Bronchial epithelial cell (primary cell): ENCODE results near the gene KRTAP10-5. TPM values are rescaled to one million over a fixed set of nuclear protein-coding genes. Genes with fewer than 3 reads are reported as not detected.
A peak's percentile ranks its signal among the peaks of the same experiment; 100 is the strongest.

ENCODE experiments used
- DNase-seq: peaks from one replicate; pipeline ENCODE4 v3.0.0-alpha.2; 2010; ENCODE audit warnings: low read depth
- FAIRE-seq: peaks from 2 replicates; lab custom pipeline; 2011; peaks lifted over from hg19 to GRCh38; lab: Jason Lieb, UNC
- H3K27me3 ChIP-seq: 2 replicates; pipeline ENCODE4 v1.5.1; 2011; ENCODE audit warnings: low read length; ENCODE audit not compliant: control insufficient read depth, insufficient read depth
- H3K36me3 ChIP-seq: 2 replicates; pipeline ENCODE4 v1.5.1; 2011; ENCODE audit warnings: low read length; ENCODE audit not compliant: control insufficient read depth, insufficient read depth
- H3K4me3 ChIP-seq: 2 replicates; pipeline ENCODE4 v1.5.1; 2011; ENCODE audit warnings: mild to moderate bottlenecking, low read depth, low read length, control low read depth
- total RNA-seq: library from RNA; depleted of rRNA; stranded (reverse); fragments of >200 nt; gene quantifications from 2 replicates; pipeline ENCODE4 v1.2.1, GENCODE V29; 2014
- TF ChIP-seq, protein P1 (sequence below): IDR thresholded peaks from 2 replicates; pipeline ENCODE4 v1.5.1; 2011; ENCODE audit warnings: mild to moderate bottlenecking, moderate library complexity, low read length, control low read depth, inconsistent platforms; ENCODE audit not compliant: insufficient read depth, severe bottlenecking

KRTAP10-5 gene
- total RNA-seq, 1 donor from 2014 or later: not detected

DNA sequence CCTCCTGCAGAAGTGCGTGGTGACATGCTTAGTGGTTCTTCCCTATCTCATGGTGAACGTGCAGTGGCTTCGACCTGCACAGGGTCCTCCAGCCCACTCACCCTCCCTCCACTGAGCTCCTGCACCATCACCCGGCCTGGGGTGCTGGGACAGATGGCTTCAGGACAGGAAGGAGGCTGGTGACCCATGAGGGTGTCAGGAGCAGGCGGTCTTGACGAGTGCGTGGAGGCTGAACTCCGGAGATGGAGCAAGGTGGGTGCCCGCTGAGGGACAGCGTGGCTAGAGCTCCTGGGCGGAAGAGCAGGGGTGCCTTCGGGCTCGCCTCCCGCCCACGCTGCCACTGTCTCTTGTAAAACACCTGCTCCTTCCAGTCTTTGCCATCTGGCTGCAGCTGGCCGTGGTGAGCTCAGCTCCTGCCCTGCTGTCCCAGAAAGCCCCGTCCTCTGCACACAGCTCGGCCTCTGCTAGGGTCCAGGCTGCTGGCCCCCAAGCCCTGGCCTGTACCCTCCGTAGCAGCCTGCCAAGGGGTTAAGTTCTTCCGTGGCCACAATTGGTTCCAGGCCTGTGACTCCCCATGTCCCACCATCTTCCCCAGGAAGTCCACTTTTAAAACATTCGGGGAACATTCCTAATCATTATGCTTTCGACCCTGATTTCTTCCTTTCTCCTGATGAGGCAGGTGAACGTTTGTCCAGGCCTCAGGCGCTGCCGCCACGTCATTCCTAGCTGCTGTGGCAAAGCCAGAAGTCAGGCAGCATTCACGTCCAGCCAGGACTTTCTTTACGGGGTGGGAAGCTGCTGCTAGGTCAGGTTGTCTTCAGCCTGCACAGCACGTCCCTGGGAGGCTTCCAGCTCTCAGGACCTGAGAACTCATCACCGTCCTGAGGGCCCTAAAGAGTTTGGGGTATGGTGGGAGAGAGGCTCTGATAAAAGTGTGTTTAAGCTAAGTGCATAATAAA lies 48.5 kb downstream of the KRTAP10-5 start:
- H3K27me3 ChIP-seq: no peaks in the 10 kb centered on the region
- no peak for DNase-seq
- TF ChIP-seq, protein P1, sequence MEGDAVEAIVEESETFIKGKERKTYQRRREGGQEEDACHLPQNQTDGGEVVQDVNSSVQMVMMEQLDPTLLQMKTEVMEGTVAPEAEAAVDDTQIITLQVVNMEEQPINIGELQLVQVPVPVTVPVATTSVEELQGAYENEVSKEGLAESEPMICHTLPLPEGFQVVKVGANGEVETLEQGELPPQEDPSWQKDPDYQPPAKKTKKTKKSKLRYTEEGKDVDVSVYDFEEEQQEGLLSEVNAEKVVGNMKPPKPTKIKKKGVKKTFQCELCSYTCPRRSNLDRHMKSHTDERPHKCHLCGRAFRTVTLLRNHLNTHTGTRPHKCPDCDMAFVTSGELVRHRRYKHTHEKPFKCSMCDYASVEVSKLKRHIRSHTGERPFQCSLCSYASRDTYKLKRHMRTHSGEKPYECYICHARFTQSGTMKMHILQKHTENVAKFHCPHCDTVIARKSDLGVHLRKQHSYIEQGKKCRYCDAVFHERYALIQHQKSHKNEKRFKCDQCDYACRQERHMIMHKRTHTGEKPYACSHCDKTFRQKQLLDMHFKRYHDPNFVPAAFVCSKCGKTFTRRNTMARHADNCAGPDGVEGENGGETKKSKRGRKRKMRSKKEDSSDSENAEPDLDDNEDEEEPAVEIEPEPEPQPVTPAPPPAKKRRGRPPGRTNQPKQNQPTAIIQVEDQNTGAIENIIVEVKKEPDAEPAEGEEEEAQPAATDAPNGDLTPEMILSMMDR: no peak
- peak; percentile 7 for FAIRE-seq
- H3K36me3 ChIP-seq: no peaks in the 10 kb centered on the region
- no peak overlapping the region for H3K4me3 ChIP-seq

DNA sequence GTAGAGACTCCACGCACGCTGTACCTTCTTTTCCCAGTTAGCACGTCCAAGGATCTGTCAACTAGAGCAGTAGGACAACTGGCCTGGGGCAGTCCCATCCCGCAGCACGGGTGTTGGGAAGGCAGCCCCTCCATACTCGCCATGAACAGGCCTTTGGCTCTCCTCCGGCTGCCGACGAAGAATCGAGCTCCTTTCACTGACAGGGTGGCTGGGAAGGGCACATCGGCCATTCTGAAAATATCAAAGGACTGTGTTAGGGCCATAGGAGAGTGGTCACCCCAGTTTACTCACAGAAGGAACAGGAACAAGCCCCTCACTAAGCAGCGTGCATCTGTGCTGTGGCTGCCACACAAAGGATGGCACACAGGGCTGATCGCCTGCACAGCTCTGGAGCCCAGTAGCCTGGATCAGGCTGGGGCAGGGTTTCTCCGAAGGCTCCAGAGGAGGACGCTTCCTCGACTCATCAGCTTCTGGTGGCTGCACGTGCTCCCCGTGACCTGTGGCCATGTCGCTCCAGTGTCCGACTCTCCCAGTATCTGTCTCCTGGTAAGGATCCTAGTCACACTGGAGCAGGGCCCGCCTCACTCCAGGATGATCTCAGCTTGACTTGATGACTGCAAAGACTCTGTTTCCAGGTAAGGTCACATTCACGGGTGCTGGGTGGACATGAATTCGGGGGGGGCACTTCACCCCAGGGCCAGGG lies 49.4 kb downstream of the KRTAP10-5 start:
- FAIRE-seq: no peak
- Histone ChIP-seq H3K4me3 (no peak overlapping the region), H3K27me3 (no peaks in the 10 kb centered on the region), H3K36me3 (no peaks in the 10 kb centered on the region)
- no peak for DNase-seq
- TF ChIP-seq, protein P1: no peak

DNA sequence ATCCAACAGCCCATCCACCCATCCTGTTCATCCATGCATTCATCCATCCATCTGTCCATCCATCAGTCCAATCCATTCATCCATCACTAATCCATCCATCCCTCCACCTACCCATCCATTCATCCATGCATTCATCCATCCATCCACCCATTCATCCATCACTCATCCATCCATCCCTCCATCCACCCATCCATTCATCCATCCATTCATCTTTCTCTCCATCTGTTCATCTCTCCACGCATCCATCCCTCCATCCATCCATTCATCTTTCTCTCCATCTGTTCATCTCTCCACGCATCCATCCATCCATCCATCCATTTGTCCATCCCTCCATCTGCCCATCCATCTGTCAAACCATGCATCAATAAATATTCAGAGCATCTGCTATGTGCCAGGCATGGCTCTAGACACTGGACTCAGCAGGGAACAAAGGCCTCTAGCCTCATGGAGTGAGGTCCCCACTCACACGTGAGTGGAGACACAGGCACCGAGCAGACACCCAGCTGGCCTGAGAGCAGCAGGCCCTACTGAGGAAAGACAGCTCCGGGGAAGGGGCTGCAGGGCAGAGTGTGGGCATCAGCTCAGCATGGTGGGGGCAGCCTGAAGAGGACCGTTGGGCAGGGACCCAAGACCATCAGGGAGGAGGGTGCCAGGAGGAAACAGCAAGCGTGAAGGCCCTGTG lies 50.0 kb downstream of the KRTAP10-5 start:
- Histone ChIP-seq H3K27me3 (no peaks in the 10 kb centered on the region), H3K36me3 (no peaks in the 10 kb centered on the region), H3K4me3 (no peak overlapping the region)
- TF ChIP-seq, protein P1: no peak
- DNase-seq: no peak
- peak; percentile 76 for FAIRE-seq

DNA sequence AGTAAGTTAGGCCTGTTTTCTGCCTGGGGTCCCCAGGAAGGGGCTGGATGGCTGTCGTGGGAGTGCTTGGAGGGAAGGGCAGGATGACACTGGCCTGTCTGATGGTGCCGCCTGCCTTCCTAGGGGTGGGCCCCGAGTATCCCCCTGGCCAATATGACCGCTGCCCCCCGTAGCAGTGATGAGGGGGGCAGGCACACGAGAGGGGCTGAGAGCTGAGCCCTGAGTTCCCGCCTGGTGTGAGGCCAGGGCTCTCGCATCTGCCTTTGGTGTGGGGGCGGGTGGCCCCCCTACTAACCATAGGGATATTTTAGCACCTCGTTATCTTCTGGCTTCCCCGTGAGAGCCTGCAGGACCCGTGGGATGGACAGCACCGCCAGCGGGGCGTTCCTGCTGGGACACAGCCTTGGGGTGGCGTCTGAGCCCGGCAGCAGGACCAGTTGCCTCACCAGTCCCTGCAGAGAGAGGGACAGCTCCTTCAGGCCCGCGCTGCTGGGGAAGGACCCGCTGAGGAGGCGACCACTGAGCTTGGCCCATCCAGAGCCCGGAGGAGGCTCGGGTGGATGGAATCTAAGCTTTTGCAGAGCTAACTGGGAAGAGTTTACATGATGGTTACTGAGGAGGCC lies 50.8 kb downstream of the KRTAP10-5 start:
- TF ChIP-seq, protein P1: no peak

More for the DNA sequence above, 50.8 kb downstream of the KRTAP10-5 start:
- Histone ChIP-seq H3K4me3 (no peak overlapping the region), H3K27me3 (no peaks in the 10 kb centered on the region), H3K36me3 (no peaks in the 10 kb centered on the region)
- no peak for FAIRE-seq
- no peak for DNase-seq

Other genes starting within 250 kb of the KRTAP10-5 start
- gene CFAP410, start 241.2 kb downstream of the KRTAP10-5 start, total RNA-seq: 5.4 and 6.1 TPM in 2 replicates
- under 0.01 TPM in 1 of 2 replicates, not detected in the other for gene TRPM2, start 227.0 kb downstream of the KRTAP10-5 start, total RNA-seq
- gene LRRC3, start 125.1 kb downstream of the KRTAP10-5 start, total RNA-seq: under 0.01 and 0.38 TPM in 2 replicates
- not detected in 2 replicates for gene KRTAP10-1, start 40.4 kb downstream of the KRTAP10-5 start, total RNA-seq
- gene KRTAP10-2, start 29.1 kb downstream of the KRTAP10-5 start, total RNA-seq: not detected in 2 replicates
- gene KRTAP10-3, start 21.8 kb downstream of the KRTAP10-5 start, total RNA-seq: not detected in 2 replicates
- not detected in 2 replicates for gene KRTAP10-4, start 6.9 kb downstream of the KRTAP10-5 start, total RNA-seq
- gene KRTAP10-6, start 11.9 kb upstream of the KRTAP10-5 start, total RNA-seq: not detected in 2 replicates
- gene KRTAP10-7, start 20.0 kb upstream of the KRTAP10-5 start, total RNA-seq: not detected in 2 replicates
- gene KRTAP10-8, start 31.5 kb upstream of the KRTAP10-5 start, total RNA-seq: not detected in 2 replicates
- gene KRTAP10-9, start 46.5 kb upstream of the KRTAP10-5 start, total RNA-seq: not detected in 2 replicates
- gene KRTAP10-10, start 56.8 kb upstream of the KRTAP10-5 start, total RNA-seq: not detected in 2 replicates
- not detected in 2 replicates for gene KRTAP10-11, start 65.8 kb upstream of the KRTAP10-5 start, total RNA-seq
- not detected in 2 replicates for gene KRTAP12-4, start 74.1 kb upstream of the KRTAP10-5 start, total RNA-seq
- gene KRTAP12-3, start 77.3 kb upstream of the KRTAP10-5 start, total RNA-seq: not detected in 2 replicates
- not detected in 2 replicates for gene KRTAP12-2, start 86.3 kb upstream of the KRTAP10-5 start, total RNA-seq
- gene KRTAP12-1, start 101.6 kb upstream of the KRTAP10-5 start, total RNA-seq: not detected in 2 replicates
- not detected in 2 replicates for gene KRTAP10-12, start 116.6 kb upstream of the KRTAP10-5 start, total RNA-seq
- not detected in 2 replicates for gene TSPEAR, start 131.0 kb upstream of the KRTAP10-5 start, total RNA-seq
- 67.4 and 70.0 TPM in 2 replicates for gene UBE2G2, start 221.2 kb upstream of the KRTAP10-5 start, total RNA-seq
- 103 and 131 TPM in 2 replicates for gene SUMO3, start 237.5 kb upstream of the KRTAP10-5 start, total RNA-seq